SH-SY5Y (cell line): Measurements from ENCODE around the gene VWA5A.

Experiments used
- GATA2 ChIP-seq: IDR thresholded peaks from 2 replicates; pipeline ENCODE4 v1.6.1; 2011; ENCODE audit warnings: mild to moderate bottlenecking, low read depth, low read length
- GATA3 ChIP-seq: IDR thresholded peaks from 2 replicates; pipeline ENCODE4 v1.6.1; 2011; ENCODE audit warnings: low read depth, mild to moderate bottlenecking, low read length, moderate library complexity

DNA sequence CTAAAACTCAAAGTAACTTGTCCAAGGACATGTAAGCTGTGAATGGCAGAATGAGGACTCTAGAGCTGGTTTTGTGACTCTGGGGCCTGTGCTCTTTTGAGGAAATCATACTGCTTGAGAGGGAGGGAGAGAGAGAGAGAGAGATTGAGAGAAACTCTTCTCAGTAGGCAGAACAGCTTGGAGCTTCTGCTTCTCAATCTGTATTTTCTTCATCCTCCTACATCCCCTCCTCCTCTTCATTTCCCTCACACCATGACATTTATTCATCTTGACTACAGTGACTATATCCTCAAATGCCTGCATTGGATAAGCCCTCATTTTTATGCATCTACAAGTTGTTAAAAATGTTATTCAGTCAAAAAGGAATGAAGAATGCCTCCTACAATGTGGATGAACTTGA, 44.2 kb downstream of the VWA5A start:
- no peak for TF ChIP-seq GATA3
- TF ChIP-seq GATA2 = no peak
